GM23338 (cell line): ENCODE results near the gene NCS1. TPM values are rescaled to one million over a fixed set of nuclear protein-coding genes. Genes with fewer than 3 reads are reported as not detected.

ENCODE experiments used
- ATAC-seq: fragments of 200-7000 bp; cut with Tn5 transposase; 3 replicates; pipeline ENCODE4 v1.9.1; 2020
- DNase-seq: peaks from one replicate; pipeline ENCODE4 v3.0.0-alpha.2; 2015; ENCODE audit warnings: low spot score
- H2AFZ ChIP-seq: fragments of 200-600 bp; sonication (generic); 2 replicates; pipeline ENCODE4 v1.8.0; 2016; ENCODE audit warnings: antibody characterized with exemption, mild to moderate bottlenecking, moderate library complexity
- H3F3A ChIP-seq: fragments of 200-600 bp; sonication (generic); replicated peaks from 2 replicates; pipeline ENCODE4 v1.8.0; 2017; ENCODE audit warnings: antibody characterized with exemption, mixed run types, low read depth
- H3K27ac ChIP-seq: fragments of 200-600 bp; sonication (generic); 2 replicates; pipeline ENCODE4 v1.6.1; 2016; ENCODE audit warnings: low read depth
- H3K27me3 ChIP-seq: fragments of 200-600 bp; sonication (generic); 2 replicates; pipeline ENCODE4 v1.8.0; 2016; ENCODE audit warnings: mild to moderate bottlenecking, mixed run types, moderate library complexity; ENCODE audit not compliant: insufficient read depth
- H3K36me3 ChIP-seq: fragments of 200-600 bp; sonication (generic); 2 replicates; pipeline ENCODE4 v1.8.0; 2016; ENCODE audit warnings: mild to moderate bottlenecking; ENCODE audit not compliant: insufficient read depth
- H3K4me1 ChIP-seq: fragments of 200-600 bp; sonication (generic); 2 replicates; pipeline ENCODE4 v1.8.0; 2016; ENCODE audit warnings: mild to moderate bottlenecking, moderate library complexity; ENCODE audit not compliant: insufficient read depth
- H3K4me2 ChIP-seq: fragments of 200-600 bp; sonication (generic); 2 replicates; pipeline ENCODE4 v1.7.1; 2017; ENCODE audit warnings: mixed run types
- H3K4me3 ChIP-seq: fragments of 200-600 bp; sonication (generic); 2 replicates; pipeline ENCODE4 v1.6.1; 2016; ENCODE audit warnings: mixed run types
- H3K79me2 ChIP-seq: fragments of 200-600 bp; sonication (generic); replicated peaks from 2 replicates; pipeline ENCODE4 v1.8.0; 2017; ENCODE audit warnings: mild to moderate bottlenecking; ENCODE audit not compliant: insufficient read depth
- H3K9me2 ChIP-seq: fragments of 200-600 bp; sonication (generic); 2 replicates; pipeline ENCODE4 v1.8.0; 2017; ENCODE audit not compliant: insufficient read depth
- H4K20me1 ChIP-seq: fragments of 200-600 bp; sonication (generic); replicated peaks from 2 replicates; pipeline ENCODE4 v1.8.0; 2017; ENCODE audit warnings: mild to moderate bottlenecking; ENCODE audit not compliant: insufficient read depth
- H3K27ac Mint-ChIP-seq: 2 replicates; pipeline ENCODE4 v1.8.0; 2020; ENCODE audit warnings: inconsistent platforms, mild to moderate bottlenecking, moderate library complexity, mixed read lengths
- H3K27me3 Mint-ChIP-seq: 3 replicates; pipeline ENCODE4 v1.8.0; 2022; ENCODE audit warnings: low read depth, mild to moderate bottlenecking, moderate library complexity, mixed read lengths, inconsistent platforms; ENCODE audit not compliant: insufficient read depth, poor library complexity
- H3K36me3 Mint-ChIP-seq: 3 replicates; pipeline ENCODE4 v1.8.0; 2021; ENCODE audit warnings: low read depth, mild to moderate bottlenecking, inconsistent platforms, moderate library complexity, mixed read lengths
- H3K4me1 Mint-ChIP-seq: 3 replicates; pipeline ENCODE4 v1.8.0; 2020; ENCODE audit warnings: mild to moderate bottlenecking, inconsistent platforms, mixed read lengths
- H3K4me3 Mint-ChIP-seq: 3 replicates; pipeline ENCODE4 v1.8.0; 2021; ENCODE audit warnings: moderate library complexity, mild to moderate bottlenecking, inconsistent platforms, mixed read lengths
- H3K9me3 Mint-ChIP-seq: 3 replicates; pipeline ENCODE4 v1.8.0; 2020; ENCODE audit warnings: moderate library complexity, mild to moderate bottlenecking, inconsistent platforms, mixed read lengths
- CREB1 ChIP-seq: fragments of 250-450 bp; sonication (Bioruptor Pico); IDR thresholded peaks from 2 replicates; pipeline ENCODE4 v1.5.0; 2020; ENCODE audit warnings: low read depth, mild to moderate bottlenecking, moderate library complexity
- EZH2 ChIP-seq: fragments of 200-600 bp; sonication (generic); IDR thresholded peaks from one replicate; pipeline ENCODE4 v1.8.0; 2017; ENCODE audit warnings: antibody characterized with exemption, mild to moderate bottlenecking, low read depth; ENCODE audit not compliant: unreplicated experiment
- EZH2phosphoT487 ChIP-seq: fragments of 200-600 bp; sonication (generic); IDR thresholded peaks from one replicate; pipeline ENCODE4 v1.8.1; 2018; ENCODE audit warnings: antibody characterized with exemption; ENCODE audit not compliant: unreplicated experiment
- JUNB ChIP-seq: IDR thresholded peaks from one replicate; pipeline ENCODE4 v1.6.1; 2016; ENCODE audit warnings: antibody characterized with exemption; ENCODE audit not compliant: unreplicated experiment
- NANOG ChIP-seq: IDR thresholded peaks from 2 replicates; pipeline ENCODE4 v1.6.1; 2016; ENCODE audit warnings: antibody characterized with exemption, borderline replicate concordance
- POLR2AphosphoS5 ChIP-seq: IDR thresholded peaks from 2 replicates; pipeline ENCODE4 v1.6.1; 2016; ENCODE audit warnings: antibody characterized with exemption, low read depth
- STAT1 ChIP-seq: IDR thresholded peaks from one replicate; pipeline ENCODE4 v1.6.1; 2016; ENCODE audit warnings: antibody characterized with exemption; ENCODE audit not compliant: unreplicated experiment
- ZNF114 ChIP-seq: fragments of 250-450 bp; sonication (Bioruptor Pico); IDR thresholded peaks from 2 replicates; pipeline ENCODE4 v1.5.0; 2020; ENCODE audit warnings: mild to moderate bottlenecking, moderate library complexity
- ZNF331 ChIP-seq: fragments of 250-450 bp; sonication (Bioruptor Pico); IDR thresholded peaks from 2 replicates; pipeline ENCODE4 v1.5.0; 2020; ENCODE audit warnings: low read depth, mild to moderate bottlenecking, moderate library complexity
- polyA plus RNA-seq: library from polyadenylated mRNA; unstranded; fragments of >200 nt; fragmentation: Nextera tagmentation; extraction: Ambion mirVana; gene quantifications from 2 replicates; pipeline ENCODE4 v1.2.1, GENCODE V29; 2016
- total RNA-seq: library from RNA; depleted of rRNA; stranded (reverse); fragments of >200 nt; shearing (Covaris generic); gene quantifications from 2 replicates; pipeline ENCODE4 v1.2.3, GENCODE V29; 2014
- TF ChIP-seq, protein P1 (sequence below): IDR thresholded peaks from one replicate; pipeline ENCODE4 v1.6.1; 2018; ENCODE audit warnings: antibody characterized with exemption; ENCODE audit not compliant: unreplicated experiment
- TF ChIP-seq, protein P2 (sequence below), 2 experiments: fragments of 200-600 bp in 1 of 2; sonication (generic) in 1 of 2; conservative IDR thresholded peaks; 2 replicates each; pipeline versions ENCODE4 v1.5.1 to v1.6.1; 2016 to 2017; ENCODE audit warnings: antibody characterized with exemption in 2 of 2, low read depth in 2 of 2, mild to moderate bottlenecking in 2 of 2, moderate library complexity in 1 of 2
- TF ChIP-seq, protein P3 (sequence below): IDR thresholded peaks from 2 replicates; pipeline ENCODE4 v1.6.1; 2016; ENCODE audit warnings: antibody characterized with exemption
- TF ChIP-seq, protein P4 (sequence below): fragments of 250-450 bp; sonication (Bioruptor Pico); IDR thresholded peaks from 2 replicates; pipeline ENCODE4 v1.5.0; 2020; ENCODE audit warnings: mild to moderate bottlenecking, moderate library complexity

Gene NCS1
- total and polyA plus RNA-seq, 2 experiments from 2014 or later: 8.2 to 34.3 TPM

DNA sequence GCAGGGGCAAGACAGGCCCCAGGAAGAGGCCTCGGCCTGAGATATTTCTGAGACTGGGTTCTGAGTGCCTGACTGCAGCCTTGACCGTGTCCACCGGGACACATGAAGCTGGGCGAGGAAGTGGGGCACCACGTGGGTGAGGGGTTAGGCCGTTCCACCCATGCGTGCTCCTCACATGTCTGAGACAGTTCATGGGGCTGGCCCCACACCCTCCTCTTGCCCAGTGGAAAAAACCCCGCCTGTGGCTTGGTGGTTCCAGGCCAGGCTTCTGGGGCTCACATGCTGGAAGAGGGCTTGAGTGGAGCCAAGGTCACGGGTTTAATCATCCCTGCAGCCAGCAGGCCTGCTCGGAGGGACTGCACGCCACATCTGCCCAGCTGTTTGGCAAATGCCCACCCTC lies 104.8 kb downstream of the NCS1 start:
- Mint-ChIP-seq H3K4me3 (no peak overlapping the region), H3K4me1 (peaks cover 17% of the 10 kb centered on the region), H3K27me3 (peaks cover 10% of the 10 kb centered on the region), H3K9me3 (no peaks in the 10 kb centered on the region), H3K36me3 (peaks cover 10% of the 10 kb centered on the region; the same call in 2 of the 3 replicates), H3K27ac (no peak overlapping the region)
- Histone ChIP-seq H2AFZ (no peak overlapping the region), H3K36me3 (no peaks in the 10 kb centered on the region), H3K27me3 (no peaks in the 10 kb centered on the region), H3K27ac (no peak overlapping the region), H3K4me2 (no peak overlapping the region), H3K9me2 (no peaks in the 10 kb centered on the region), H4K20me1 (no peaks in the 10 kb centered on the region), H3K4me1 (no peaks in the 10 kb centered on the region), H3K79me2 (no peaks in the 10 kb centered on the region), H3K4me3 (no peak overlapping the region), H3F3A (no peaks in the 10 kb centered on the region)
- no peak for ATAC-seq
- TF ChIP-seq, protein P1, sequence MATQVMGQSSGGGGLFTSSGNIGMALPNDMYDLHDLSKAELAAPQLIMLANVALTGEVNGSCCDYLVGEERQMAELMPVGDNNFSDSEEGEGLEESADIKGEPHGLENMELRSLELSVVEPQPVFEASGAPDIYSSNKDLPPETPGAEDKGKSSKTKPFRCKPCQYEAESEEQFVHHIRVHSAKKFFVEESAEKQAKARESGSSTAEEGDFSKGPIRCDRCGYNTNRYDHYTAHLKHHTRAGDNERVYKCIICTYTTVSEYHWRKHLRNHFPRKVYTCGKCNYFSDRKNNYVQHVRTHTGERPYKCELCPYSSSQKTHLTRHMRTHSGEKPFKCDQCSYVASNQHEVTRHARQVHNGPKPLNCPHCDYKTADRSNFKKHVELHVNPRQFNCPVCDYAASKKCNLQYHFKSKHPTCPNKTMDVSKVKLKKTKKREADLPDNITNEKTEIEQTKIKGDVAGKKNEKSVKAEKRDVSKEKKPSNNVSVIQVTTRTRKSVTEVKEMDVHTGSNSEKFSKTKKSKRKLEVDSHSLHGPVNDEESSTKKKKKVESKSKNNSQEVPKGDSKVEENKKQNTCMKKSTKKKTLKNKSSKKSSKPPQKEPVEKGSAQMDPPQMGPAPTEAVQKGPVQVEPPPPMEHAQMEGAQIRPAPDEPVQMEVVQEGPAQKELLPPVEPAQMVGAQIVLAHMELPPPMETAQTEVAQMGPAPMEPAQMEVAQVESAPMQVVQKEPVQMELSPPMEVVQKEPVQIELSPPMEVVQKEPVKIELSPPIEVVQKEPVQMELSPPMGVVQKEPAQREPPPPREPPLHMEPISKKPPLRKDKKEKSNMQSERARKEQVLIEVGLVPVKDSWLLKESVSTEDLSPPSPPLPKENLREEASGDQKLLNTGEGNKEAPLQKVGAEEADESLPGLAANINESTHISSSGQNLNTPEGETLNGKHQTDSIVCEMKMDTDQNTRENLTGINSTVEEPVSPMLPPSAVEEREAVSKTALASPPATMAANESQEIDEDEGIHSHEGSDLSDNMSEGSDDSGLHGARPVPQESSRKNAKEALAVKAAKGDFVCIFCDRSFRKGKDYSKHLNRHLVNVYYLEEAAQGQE: no peak
- TF ChIP-seq STAT1 (no peak), CREB1 (CRISPR knock-in tag) (no peak), JUNB (no peak), POLR2AphosphoS5 (no peak), NANOG (no peak), EZH2phosphoT487 (no peak), ZNF331 (no peak), EZH2 (no peak), ZNF114 (no peak)
- TF ChIP-seq, protein P2, sequence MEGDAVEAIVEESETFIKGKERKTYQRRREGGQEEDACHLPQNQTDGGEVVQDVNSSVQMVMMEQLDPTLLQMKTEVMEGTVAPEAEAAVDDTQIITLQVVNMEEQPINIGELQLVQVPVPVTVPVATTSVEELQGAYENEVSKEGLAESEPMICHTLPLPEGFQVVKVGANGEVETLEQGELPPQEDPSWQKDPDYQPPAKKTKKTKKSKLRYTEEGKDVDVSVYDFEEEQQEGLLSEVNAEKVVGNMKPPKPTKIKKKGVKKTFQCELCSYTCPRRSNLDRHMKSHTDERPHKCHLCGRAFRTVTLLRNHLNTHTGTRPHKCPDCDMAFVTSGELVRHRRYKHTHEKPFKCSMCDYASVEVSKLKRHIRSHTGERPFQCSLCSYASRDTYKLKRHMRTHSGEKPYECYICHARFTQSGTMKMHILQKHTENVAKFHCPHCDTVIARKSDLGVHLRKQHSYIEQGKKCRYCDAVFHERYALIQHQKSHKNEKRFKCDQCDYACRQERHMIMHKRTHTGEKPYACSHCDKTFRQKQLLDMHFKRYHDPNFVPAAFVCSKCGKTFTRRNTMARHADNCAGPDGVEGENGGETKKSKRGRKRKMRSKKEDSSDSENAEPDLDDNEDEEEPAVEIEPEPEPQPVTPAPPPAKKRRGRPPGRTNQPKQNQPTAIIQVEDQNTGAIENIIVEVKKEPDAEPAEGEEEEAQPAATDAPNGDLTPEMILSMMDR (conservative IDR thresholded peaks at IDR 0.05; ENCODE audit: low read depth in 2 of 2): no peak
- TF ChIP-seq, protein P3, sequence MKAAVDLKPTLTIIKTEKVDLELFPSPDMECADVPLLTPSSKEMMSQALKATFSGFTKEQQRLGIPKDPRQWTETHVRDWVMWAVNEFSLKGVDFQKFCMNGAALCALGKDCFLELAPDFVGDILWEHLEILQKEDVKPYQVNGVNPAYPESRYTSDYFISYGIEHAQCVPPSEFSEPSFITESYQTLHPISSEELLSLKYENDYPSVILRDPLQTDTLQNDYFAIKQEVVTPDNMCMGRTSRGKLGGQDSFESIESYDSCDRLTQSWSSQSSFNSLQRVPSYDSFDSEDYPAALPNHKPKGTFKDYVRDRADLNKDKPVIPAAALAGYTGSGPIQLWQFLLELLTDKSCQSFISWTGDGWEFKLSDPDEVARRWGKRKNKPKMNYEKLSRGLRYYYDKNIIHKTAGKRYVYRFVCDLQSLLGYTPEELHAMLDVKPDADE: no peak
- TF ChIP-seq, protein P4, sequence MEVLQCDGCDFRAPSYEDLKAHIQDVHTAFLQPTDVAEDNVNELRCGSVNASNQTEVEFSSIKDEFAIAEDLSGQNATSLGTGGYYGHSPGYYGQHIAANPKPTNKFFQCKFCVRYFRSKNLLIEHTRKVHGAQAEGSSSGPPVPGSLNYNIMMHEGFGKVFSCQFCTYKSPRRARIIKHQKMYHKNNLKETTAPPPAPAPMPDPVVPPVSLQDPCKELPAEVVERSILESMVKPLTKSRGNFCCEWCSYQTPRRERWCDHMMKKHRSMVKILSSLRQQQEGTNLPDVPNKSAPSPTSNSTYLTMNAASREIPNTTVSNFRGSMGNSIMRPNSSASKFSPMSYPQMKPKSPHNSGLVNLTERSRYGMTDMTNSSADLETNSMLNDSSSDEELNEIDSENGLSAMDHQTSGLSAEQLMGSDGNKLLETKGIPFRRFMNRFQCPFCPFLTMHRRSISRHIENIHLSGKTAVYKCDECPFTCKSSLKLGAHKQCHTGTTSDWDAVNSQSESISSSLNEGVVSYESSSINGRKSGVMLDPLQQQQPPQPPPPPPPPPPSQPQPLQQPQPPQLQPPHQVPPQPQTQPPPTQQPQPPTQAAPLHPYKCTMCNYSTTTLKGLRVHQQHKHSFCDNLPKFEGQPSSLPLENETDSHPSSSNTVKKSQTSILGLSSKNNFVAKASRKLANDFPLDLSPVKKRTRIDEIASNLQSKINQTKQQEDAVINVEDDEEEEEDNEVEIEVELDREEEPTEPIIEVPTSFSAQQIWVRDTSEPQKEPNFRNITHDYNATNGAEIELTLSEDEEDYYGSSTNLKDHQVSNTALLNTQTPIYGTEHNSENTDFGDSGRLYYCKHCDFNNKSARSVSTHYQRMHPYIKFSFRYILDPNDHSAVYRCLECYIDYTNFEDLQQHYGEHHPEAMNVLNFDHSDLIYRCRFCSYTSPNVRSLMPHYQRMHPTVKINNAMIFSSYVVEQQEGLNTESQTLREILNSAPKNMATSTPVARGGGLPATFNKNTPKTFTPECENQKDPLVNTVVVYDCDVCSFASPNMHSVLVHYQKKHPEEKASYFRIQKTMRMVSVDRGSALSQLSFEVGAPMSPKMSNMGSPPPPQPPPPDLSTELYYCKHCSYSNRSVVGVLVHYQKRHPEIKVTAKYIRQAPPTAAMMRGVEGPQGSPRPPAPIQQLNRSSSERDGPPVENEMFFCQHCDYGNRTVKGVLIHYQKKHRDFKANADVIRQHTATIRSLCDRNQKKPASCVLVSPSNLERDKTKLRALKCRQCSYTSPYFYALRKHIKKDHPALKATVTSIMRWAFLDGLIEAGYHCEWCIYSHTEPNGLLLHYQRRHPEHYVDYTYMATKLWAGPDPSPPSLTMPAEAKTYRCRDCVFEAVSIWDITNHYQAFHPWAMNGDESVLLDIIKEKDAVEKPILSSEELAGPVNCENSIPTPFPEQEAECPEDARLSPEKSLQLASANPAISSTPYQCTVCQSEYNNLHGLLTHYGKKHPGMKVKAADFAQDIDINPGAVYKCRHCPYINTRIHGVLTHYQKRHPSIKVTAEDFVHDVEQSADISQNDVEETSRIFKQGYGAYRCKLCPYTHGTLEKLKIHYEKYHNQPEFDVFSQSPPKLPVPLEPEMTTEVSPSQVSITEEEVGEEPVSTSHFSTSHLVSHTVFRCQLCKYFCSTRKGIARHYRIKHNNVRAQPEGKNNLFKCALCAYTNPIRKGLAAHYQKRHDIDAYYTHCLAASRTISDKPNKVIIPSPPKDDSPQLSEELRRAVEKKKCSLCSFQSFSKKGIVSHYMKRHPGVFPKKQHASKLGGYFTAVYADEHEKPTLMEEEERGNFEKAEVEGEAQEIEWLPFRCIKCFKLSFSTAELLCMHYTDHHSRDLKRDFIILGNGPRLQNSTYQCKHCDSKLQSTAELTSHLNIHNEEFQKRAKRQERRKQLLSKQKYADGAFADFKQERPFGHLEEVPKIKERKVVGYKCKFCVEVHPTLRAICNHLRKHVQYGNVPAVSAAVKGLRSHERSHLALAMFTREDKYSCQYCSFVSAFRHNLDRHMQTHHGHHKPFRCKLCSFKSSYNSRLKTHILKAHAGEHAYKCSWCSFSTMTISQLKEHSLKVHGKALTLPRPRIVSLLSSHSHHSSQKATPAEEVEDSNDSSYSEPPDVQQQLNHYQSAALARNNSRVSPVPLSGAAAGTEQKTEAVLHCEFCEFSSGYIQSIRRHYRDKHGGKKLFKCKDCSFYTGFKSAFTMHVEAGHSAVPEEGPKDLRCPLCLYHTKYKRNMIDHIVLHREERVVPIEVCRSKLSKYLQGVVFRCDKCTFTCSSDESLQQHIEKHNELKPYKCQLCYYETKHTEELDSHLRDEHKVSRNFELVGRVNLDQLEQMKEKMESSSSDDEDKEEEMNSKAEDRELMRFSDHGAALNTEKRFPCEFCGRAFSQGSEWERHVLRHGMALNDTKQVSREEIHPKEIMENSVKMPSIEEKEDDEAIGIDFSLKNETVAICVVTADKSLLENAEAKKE (CRISPR knock-in tag): no peak
- no peak for DNase-seq
